ENCODE measurements around the gene RAP2C. TPM values are rescaled to one million over a fixed set of nuclear protein-coding genes. Genes with fewer than 3 reads are reported as not detected.

Gene RAP2C
- total RNA-seq, 1 donor: 30.2 TPM

- no peak overlapping the region for H3K4me3 ChIP-seq (ENCODE audit: low read depth, low read length)
- TF ChIP-seq CTCF (IDR thresholded peaks at IDR 0.05; ENCODE audit: insufficient read depth, low read depth, low read length): no peak
- no peak for DNase-seq (ENCODE audit: low read depth)
These were observed 31.1 kb downstream of the RAP2C start for GRCh38 chrX:132188175-132188574.

- DNase-seq (ENCODE audit: low read depth): no peak
- H3K4me3 ChIP-seq (ENCODE audit: low read depth, low read length): no peak overlapping the region
- no peak for TF ChIP-seq CTCF (IDR thresholded peaks at IDR 0.05; ENCODE audit: insufficient read depth, low read depth, low read length)
These were observed 31.8 kb downstream of the RAP2C start for GRCh38 chrX:132187451-132187850.

GRCh38 chrX:132184871-132185270 lies 34.4 kb downstream of the RAP2C start:
- DNase-seq (ENCODE audit: low read depth): no peak
- TF ChIP-seq CTCF (IDR thresholded peaks at IDR 0.05; ENCODE audit: insufficient read depth, low read depth, low read length): no peak
- no peak overlapping the region for H3K4me3 ChIP-seq (ENCODE audit: low read depth, low read length)

GRCh38 chrX:132181364-132181763 lies 37.9 kb downstream of the RAP2C start:
- H3K4me3 ChIP-seq (ENCODE audit: low read depth, low read length): no peak overlapping the region
- no peak for DNase-seq (ENCODE audit: low read depth)
- TF ChIP-seq CTCF (IDR thresholded peaks at IDR 0.05; ENCODE audit: insufficient read depth, low read depth, low read length): no peak

- no peak overlapping the region for H3K4me3 ChIP-seq (ENCODE audit: low read depth, low read length)
- TF ChIP-seq CTCF (IDR thresholded peaks at IDR 0.05; ENCODE audit: insufficient read depth, low read depth, low read length): no peak
- no peak for DNase-seq (ENCODE audit: low read depth)
These were observed 38.3 kb downstream of the RAP2C start for GRCh38 chrX:132180929-132181328.

- no peak for DNase-seq (ENCODE audit: low read depth)
- H3K4me3 ChIP-seq (ENCODE audit: low read depth, low read length): no peak overlapping the region
- TF ChIP-seq CTCF (IDR thresholded peaks at IDR 0.05; ENCODE audit: insufficient read depth, low read depth, low read length): no peak
These were observed 45.6 kb downstream of the RAP2C start for GRCh38 chrX:132173647-132174046.

GRCh38 chrX:132171881-132172280 lies 47.4 kb downstream of the RAP2C start:
- no peak overlapping the region for H3K4me3 ChIP-seq (ENCODE audit: low read depth, low read length)
- DNase-seq (ENCODE audit: low read depth): no peak
- no peak for TF ChIP-seq CTCF (IDR thresholded peaks at IDR 0.05; ENCODE audit: insufficient read depth, low read depth, low read length)

All from fibroblast of villous mesenchyme (primary cell).